HEK293T (cell line): ENCODE results near the gene PACRG.

Experiments used
- CTBP1 ChIP-seq: fragments of 450-650 bp; IDR thresholded peaks from 2 replicates; pipeline ENCODE4 v1.6.1; 2016; ENCODE audit warnings: borderline replicate concordance
- FOXK2 ChIP-seq: fragments of 450-650 bp; IDR thresholded peaks from 2 replicates; pipeline ENCODE4 v1.6.1; 2016; ENCODE audit warnings: mild to moderate bottlenecking
- FOXM1 ChIP-seq: fragments of 450-650 bp; IDR thresholded peaks from 2 replicates; pipeline ENCODE4 v1.6.1; 2017; ENCODE audit warnings: mild to moderate bottlenecking, borderline replicate concordance
- HDGF ChIP-seq: fragments of 450-650 bp; IDR thresholded peaks from 2 replicates; pipeline ENCODE4 v1.6.1; 2017; ENCODE audit warnings: antibody characterized with exemption, borderline replicate concordance
- LEF1 ChIP-seq: fragments of 450-650 bp; IDR thresholded peaks from 2 replicates; pipeline ENCODE4 v1.6.1; 2017; ENCODE audit warnings: mild to moderate bottlenecking, borderline replicate concordance
- NFRKB ChIP-seq: fragments of 450-650 bp; IDR thresholded peaks from 2 replicates; pipeline ENCODE4 v1.6.1; 2016; ENCODE audit warnings: mild to moderate bottlenecking, moderate library complexity
- SUZ12 ChIP-seq: fragments of 450-650 bp; IDR thresholded peaks from 2 replicates; pipeline ENCODE4 v1.6.1; 2016; ENCODE audit warnings: mild to moderate bottlenecking
- ZNF384 ChIP-seq: fragments of 450-650 bp; IDR thresholded peaks from 2 replicates; pipeline ENCODE4 v1.6.1; 2016

DNA sequence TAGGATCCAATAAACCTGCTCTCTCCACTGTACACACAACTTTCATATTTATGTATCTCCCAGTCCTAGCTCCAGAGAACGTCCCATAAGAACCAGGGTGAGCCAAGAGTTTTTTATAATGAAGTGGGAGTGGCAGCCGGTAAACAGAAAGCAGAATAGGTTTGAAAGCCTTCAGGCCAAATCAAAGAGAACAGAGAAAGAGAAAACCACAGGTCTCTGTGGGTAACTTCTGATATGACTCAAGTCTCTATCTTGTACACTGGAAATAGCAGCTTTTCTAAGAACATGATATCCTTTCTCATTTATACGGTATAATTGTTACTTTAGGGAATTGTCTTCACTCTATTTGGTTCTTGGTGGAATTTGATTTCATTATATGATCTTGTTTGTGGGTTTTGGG is 273.6 kb downstream of the PACRG start:
- TF ChIP-seq SUZ12 (no peak), FOXM1 (no peak), HDGF (no peak), CTBP1 (no peak), ZNF384 (no peak), LEF1 (no peak), NFRKB (no peak), FOXK2 (no peak)
